Dendritic cell treated with granulocyte-macrophage colony-stimulating factor and Interleukin-4, amounts not matched to agents 40 ng/mL and 50 ng/mL, for 4 days (primary cell): ENCODE data around the gene MEST.
"Not testable (repeated sequence)": the region's sequence is repeated elsewhere in the genome, so short reads cannot be mapped to it uniquely, and the experiment has no call there.

Experiments used
- H3K27ac Mint-ChIP-seq: one replicate; pipeline ENCODE4 v1.8.0; 2022; ENCODE audit warnings: mild to moderate bottlenecking, mixed read lengths
- H3K27me3 Mint-ChIP-seq: one replicate; pipeline ENCODE4 v1.8.0; 2022; ENCODE audit warnings: mild to moderate bottlenecking, mixed read lengths
- H3K36me3 Mint-ChIP-seq: one replicate; pipeline ENCODE4 v1.8.0; 2022; ENCODE audit warnings: low read depth, mixed read lengths
- H3K4me1 Mint-ChIP-seq: one replicate; pipeline ENCODE4 v1.8.0; 2022; ENCODE audit warnings: low read depth, mixed read lengths
- H3K4me3 Mint-ChIP-seq: one replicate; pipeline ENCODE4 v1.8.0; 2022; ENCODE audit warnings: mild to moderate bottlenecking, moderate library complexity, mixed read lengths
- H3K9me3 Mint-ChIP-seq: one replicate; pipeline ENCODE4 v1.8.0; 2022; ENCODE audit warnings: mixed read lengths
- intact Hi-C: fragments of 100-400 bp; cut with micrococcal nuclease; formaldehyde crosslinking; loops from one replicate; pipeline ENCODE4 v1.15.0; 2022

MEST gene

GRCh38 chr7:130489140-130489983, 2.5 kb upstream of the MEST start:
- Mint-ChIP-seq H3K4me3 (no peak overlapping the region), H3K9me3 (peaks cover 16% of the 10 kb centered on the region), H3K4me1 (peaks cover 59% of the 10 kb centered on the region), H3K27ac (no peak overlapping the region), H3K27me3 (peaks cover 83% of the 10 kb centered on the region), H3K36me3 (no peaks in the 10 kb centered on the region)
- intact Hi-C loops: loop anchor here (5.0 to 10.0 kb wide), 2 partner anchors 55 to 427 kb away; no protein-coding TSS in a partner anchor

GRCh38 chr7:130490311-130490791, 1.5 kb upstream of the MEST start:
- Mint-ChIP-seq H3K4me1 (peaks cover 52% of the 10 kb centered on the region), H3K4me3 (peak overlapping the region; percentile 68)

DNA sequence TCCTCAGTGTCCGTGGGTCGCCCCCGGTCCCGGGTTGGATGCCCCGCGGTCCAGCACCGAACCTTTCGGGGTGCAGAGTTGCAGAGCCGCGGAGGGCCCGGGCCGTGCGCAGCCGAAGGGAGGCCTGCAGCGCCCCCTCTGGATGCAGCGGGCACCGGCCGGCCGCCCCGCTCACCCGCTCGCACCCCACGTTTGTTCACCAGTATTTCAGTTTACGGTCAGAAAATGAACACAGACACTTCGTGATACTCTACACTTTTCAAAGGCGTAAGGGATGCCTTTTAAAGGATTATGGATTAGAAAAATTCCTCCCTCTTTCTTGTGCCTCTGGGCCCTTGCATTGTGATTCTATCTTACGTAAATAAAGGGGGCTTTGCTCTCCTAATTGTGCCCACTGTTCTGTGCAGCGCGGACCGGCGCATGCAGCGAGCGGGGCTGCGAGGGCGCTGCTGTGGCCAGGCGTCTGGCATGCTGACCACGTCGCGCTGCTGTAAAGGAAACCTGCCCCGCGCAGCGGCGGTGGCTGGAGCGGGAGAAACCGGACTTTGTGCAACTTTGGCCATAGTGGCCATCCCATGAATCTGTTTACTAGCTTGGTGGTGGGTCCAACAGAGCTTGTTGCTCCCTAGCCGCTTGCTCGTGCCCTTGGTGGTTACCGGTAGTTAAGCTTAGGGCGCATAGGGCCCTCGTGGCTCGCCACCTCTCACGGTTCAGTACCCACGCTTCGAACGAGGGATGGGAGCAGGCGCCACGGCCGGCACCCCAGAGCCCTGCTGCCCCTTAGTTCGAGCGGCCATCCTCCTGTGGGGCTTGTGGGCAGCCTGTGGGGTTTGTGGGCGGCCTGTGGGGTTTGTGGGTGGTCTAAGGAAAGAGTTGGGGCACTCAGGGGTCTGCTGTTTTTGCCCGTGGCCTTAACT, 739 bp upstream of the MEST start:
- peaks cover 16% of the 10 kb centered on the region for H3K9me3 Mint-ChIP-seq
- peaks cover 80% of the 10 kb centered on the region for H3K27me3 Mint-ChIP-seq

More at GRCh38 chr7:130490311-130490791, 1.5 kb upstream of the MEST start:
- Mint-ChIP-seq H3K9me3 (peaks cover 16% of the 10 kb centered on the region), H3K27me3 (peaks cover 86% of the 10 kb centered on the region), H3K36me3 (no peaks in the 10 kb centered on the region), H3K27ac (no peak overlapping the region)
- intact Hi-C loops: loop anchor here (5.0 kb wide), 1 partner anchor 248 kb away; no protein-coding TSS in a partner anchor

DNA sequence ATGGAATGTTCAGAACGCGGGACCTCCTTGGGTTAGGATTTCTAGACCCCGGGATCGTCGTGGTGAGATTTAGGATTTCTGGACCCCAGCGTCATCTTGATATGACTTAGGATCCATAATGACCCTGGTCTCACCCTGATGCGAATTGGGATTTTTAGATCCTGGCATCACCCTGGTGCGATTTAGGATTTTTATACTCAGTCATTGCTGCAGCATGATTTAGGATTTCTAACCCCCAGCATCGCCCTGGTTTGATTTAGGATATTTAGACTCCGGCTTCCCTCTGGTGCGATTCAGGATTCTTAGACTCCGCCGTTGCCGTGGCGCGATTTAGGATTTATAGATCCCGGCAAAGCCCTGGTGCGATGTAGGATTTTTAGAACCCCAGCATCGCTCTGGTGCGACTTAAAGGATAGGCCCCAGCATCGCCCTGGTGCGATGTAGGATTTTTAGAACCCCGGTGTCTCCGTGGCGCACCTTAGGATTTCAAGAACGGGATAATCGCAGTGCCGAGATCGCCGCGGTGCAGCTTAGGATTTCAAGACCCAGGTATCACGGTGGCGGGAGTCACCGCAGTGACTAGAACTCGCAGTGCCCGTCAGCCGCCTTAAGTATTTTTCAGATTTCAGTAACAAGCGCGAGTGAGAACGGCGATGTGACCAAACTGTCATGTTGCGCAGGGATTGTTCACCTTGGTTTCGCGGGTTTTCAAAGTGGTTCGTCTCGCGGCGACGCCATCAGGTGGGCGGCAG, 814 bp downstream of the MEST start:
- peaks cover 34% of the 10 kb centered on the region for H3K4me1 Mint-ChIP-seq
- no peak overlapping the region for H3K27ac Mint-ChIP-seq
- peak overlapping the region; percentile 23 for H3K4me3 Mint-ChIP-seq
- intact Hi-C loops: loop anchor here (5.0 kb wide), 1 partner anchor 250 kb away; no protein-coding TSS in a partner anchor
- H3K36me3 Mint-ChIP-seq: no peaks in the 10 kb centered on the region
- H3K27me3 Mint-ChIP-seq: peaks cover 66% of the 10 kb centered on the region
- H3K9me3 Mint-ChIP-seq: peaks cover 16% of the 10 kb centered on the region

More for the DNA sequence above, 739 bp upstream of the MEST start:
- Mint-ChIP-seq H3K36me3 (no peaks in the 10 kb centered on the region), H3K4me1 (peaks cover 44% of the 10 kb centered on the region), H3K27ac (no peak overlapping the region), H3K4me3 (peak overlapping the region; percentile 68)
- intact Hi-C loops: loop anchor here (5.0 kb wide), 1 partner anchor 249 kb away; no protein-coding TSS in a partner anchor

GRCh38 chr7:130493275-130493873, 1.5 kb downstream of the MEST start:
- H3K27ac Mint-ChIP-seq: no peak overlapping the region
- H3K4me1 Mint-ChIP-seq: peaks cover 34% of the 10 kb centered on the region
- peaks cover 61% of the 10 kb centered on the region for H3K27me3 Mint-ChIP-seq
- intact Hi-C loops: loop anchor here (5.0 kb wide), 1 partner anchor 251 kb away; no protein-coding TSS in a partner anchor
- H3K4me3 Mint-ChIP-seq: no peak overlapping the region
- H3K36me3 Mint-ChIP-seq: no peaks in the 10 kb centered on the region
- H3K9me3 Mint-ChIP-seq: peaks cover 16% of the 10 kb centered on the region

DNA sequence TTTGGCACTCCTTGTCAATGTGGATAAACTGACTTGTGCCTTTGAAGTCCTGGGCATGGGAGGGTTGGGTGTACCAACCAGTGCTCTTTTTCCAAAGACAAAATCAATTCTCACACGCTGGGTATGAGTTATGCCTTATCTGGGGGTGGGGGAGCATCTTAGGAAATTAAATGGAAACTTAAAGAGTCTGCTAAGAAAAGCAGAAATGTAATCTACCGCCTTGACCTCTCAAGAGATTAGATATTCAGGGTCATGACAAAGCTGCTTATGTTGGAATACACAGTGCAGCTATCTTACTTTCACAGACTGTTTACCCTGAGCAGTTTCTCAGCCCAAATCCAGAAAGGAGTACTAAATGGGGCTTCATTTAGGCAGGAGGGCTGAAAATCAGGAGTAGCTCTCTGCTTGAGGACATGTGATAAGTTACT, 2.6 kb downstream of the MEST start:
- Mint-ChIP-seq H3K4me3 (no peak overlapping the region), H3K27ac (no peak overlapping the region), H3K27me3 (peaks cover 54% of the 10 kb centered on the region), H3K9me3 (peaks cover 16% of the 10 kb centered on the region), H3K4me1 (peaks cover 34% of the 10 kb centered on the region), H3K36me3 (no peaks in the 10 kb centered on the region)
- intact Hi-C loops: loop anchor here (5.0 kb wide), 1 partner anchor 252 kb away; no protein-coding TSS in a partner anchor

DNA sequence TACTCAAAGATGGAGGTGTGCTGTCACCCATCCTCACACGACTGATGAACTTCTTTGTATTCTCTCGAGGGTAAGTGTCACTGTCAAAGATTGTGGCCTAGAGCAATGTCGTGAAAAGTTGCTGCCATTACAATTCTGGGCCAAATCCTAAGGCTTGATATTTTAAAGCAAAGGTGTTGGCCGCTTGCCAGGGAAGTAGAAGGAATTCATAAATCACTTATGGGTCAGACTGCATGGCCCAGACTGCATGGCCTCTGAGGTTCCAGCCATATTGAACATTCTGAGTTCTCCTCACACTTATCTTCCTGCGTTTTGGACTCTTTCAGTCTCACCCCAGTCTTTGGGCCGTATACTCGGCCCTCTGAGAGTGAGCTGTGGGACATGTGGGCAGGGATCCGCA, 8.6 kb downstream of the MEST start:
- Mint-ChIP-seq H3K4me1 (no peaks in the 10 kb centered on the region), H3K27ac (no peak overlapping the region), H3K27me3 (no peaks in the 10 kb centered on the region), H3K36me3 (peaks cover 14% of the 10 kb centered on the region), H3K4me3 (no peak overlapping the region), H3K9me3 (no peaks in the 10 kb centered on the region)
- intact Hi-C loops: no loop called here

DNA sequence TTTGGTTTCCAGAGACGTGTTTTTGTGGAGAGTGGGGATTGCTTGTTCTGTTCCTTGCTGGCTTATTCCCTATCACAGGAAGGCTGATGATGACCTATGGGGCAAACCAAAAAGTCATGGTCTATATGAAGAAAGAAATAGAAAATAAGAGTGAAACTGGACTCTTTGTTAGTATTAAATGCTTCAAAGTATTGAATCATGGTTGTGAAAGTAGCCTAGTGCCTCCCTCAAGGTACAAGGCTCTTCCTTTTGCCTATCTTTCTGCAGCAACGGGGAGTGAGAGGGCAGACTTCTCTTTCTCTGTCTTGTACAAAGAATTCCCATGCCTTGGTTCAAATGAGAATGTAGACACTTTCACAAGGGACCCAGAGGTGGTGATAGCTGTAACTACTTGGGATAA, 9.0 kb downstream of the MEST start:
- Mint-ChIP-seq H3K27me3 (no peaks in the 10 kb centered on the region), H3K36me3 (peaks cover 14% of the 10 kb centered on the region), H3K9me3 (no peaks in the 10 kb centered on the region), H3K4me3 (no peak overlapping the region), H3K4me1 (no peaks in the 10 kb centered on the region), H3K27ac (no peak overlapping the region)
- intact Hi-C loops: no loop called here

DNA sequence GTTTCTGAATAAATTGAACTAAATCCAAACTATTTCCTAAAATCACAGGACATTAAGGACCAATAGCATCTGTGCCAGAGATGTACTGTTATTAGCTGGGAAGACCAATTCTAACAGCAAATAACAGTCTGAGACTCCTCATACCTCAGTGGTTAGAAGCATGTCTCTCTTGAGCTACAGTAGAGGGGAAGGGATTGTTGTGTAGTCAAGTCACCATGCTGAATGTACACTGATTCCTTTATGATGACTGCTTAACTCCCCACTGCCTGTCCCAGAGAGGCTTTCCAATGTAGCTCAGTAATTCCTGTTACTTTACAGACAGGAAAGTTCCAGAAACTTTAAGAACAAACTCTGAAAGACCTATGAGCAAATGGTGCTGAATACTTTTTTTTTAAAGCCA, 13.9 kb downstream of the MEST start:
- H3K27ac Mint-ChIP-seq: no peak overlapping the region
- H3K4me1 Mint-ChIP-seq: no peaks in the 10 kb centered on the region
- H3K27me3 Mint-ChIP-seq: no peaks in the 10 kb centered on the region
- intact Hi-C loops: no loop called here
- H3K36me3 Mint-ChIP-seq: peaks cover 20% of the 10 kb centered on the region
- no peaks in the 10 kb centered on the region for H3K9me3 Mint-ChIP-seq
- H3K4me3 Mint-ChIP-seq: no peak overlapping the region

DNA sequence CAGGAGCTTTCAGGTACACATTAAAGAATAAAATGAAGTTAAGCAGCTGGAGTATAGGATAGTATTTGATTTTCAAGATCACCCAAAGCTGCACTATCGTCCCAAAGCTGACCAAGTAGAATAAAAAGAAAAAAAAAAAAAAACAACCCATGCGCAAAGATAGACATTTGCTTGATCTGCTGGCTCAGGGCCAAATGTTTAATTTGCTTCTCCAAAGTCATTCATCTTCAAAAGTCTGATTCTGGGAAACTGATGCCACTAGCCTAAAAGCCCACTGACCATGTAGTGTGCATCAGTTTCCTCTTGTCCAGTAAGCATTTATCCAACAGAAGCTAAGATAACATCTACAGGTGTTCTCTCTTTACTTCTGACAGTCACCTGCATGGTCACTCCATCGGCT, 14.5 kb downstream of the MEST start:
- Mint-ChIP-seq H3K36me3 (peaks cover 20% of the 10 kb centered on the region), H3K9me3 (no peaks in the 10 kb centered on the region), H3K27me3 (no peaks in the 10 kb centered on the region), H3K27ac (no peak overlapping the region), H3K4me1 (no peaks in the 10 kb centered on the region), H3K4me3 (no peak overlapping the region)
- intact Hi-C loops: no loop called here

- H3K27ac Mint-ChIP-seq, intact Hi-C loops, H3K4me3 Mint-ChIP-seq, H3K36me3 Mint-ChIP-seq, H3K27me3 Mint-ChIP-seq, H3K4me1 Mint-ChIP-seq, H3K9me3 Mint-ChIP-seq: not testable (repeated sequence)
Measured at GRCh38 chr7:130512038-130512437, 20.2 kb downstream of the MEST start.

DNA sequence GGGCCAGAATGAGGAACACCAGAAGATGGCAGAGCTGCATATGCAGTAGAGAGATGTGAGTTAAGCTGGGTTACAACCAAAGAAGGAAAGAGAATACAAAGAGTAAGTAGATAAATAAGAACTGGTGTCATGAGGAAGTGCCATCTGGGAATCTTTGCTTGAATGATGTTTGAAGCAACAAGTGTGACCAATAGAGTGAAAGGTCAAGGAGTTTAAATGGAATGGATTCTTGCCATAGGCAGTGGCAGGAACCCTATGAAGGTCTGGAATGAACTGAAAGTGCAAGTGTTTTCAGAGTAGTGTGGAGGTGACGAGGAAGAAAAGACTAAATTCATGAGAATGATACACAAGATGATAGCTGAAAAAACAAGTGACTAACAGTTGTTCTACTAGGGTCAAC, 21.6 kb downstream of the MEST start:
- no peaks in the 10 kb centered on the region for H3K36me3 Mint-ChIP-seq
- H3K27me3 Mint-ChIP-seq: no peaks in the 10 kb centered on the region
- H3K27ac Mint-ChIP-seq: no peak overlapping the region
- intact Hi-C loops: no loop called here
- H3K4me3 Mint-ChIP-seq: no peak overlapping the region
- H3K9me3 Mint-ChIP-seq: no peaks in the 10 kb centered on the region
- no peaks in the 10 kb centered on the region for H3K4me1 Mint-ChIP-seq
